Fibroblast of skin of abdomen (primary cell): ENCODE results near the gene LDLRAD4. TPM values are rescaled to one million over a fixed set of nuclear protein-coding genes. Genes with fewer than 3 reads are reported as not detected.

Experiments used
- DNase-seq: peaks from one replicate; pipeline ENCODE4 v3.0.0-alpha.2; 2013
- polyA plus RNA-seq, 2 experiments: library from polyadenylated mRNA; unstranded; fragments of 120-200 nt; gene quantifications; one replicate each; pipeline ENCODE4 v1.2.1, GENCODE V29; 2013; ENCODE audit not compliant: insufficient read length in 2 of 2

LDLRAD4 gene
- polyA plus RNA-seq (2013, experiment 1 of 2; ENCODE audit: insufficient read length) = 4.2 TPM
- 4.1 TPM for polyA plus RNA-seq (2013, experiment 2 of 2; ENCODE audit: insufficient read length)

DNA sequence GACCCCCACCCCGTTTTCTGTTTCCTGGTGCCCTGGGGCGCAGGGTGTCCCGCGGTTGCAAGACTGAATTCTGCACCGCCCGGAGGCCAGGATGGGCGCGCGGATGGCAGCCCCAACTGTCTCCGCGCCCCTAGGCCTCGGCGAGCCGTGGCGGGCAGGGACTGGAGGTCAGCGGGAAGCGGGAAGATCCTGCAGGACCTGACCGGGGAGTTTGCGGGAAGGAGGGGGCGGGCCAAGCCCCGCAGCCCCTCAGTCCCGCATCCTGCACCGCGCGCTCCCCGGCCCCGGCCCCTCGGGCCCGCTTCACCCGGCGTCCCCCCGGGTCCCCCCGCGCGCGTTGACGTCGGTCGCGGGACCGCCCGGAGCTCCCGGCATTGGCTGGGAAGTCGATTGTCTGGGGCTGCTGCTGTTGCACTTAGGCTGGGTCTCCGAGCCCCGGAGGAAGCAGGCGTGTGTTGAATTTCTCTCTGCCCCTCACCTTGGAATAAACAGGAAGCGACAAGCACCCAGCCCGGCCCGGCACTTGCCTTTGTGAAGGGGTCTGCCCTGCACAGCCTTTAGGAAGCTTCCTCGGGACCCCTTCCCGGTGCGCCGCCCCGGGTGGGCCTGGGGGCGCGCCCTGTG lies at the start of gene LDLRAD4:
LDLRAD4 (plus strand) TSS at position 393 of the 624 bp plus-strand sequence.
- peak; percentile 17 for DNase-seq

GRCh38 chr18:13173578-13174145 lies 44.9 kb upstream of the LDLRAD4 start:
- DNase-seq = no peak

- no peak for DNase-seq
These were observed 43.3 kb upstream of the LDLRAD4 start for GRCh38 chr18:13175266-13175665.

GRCh38 chr18:13175754-13176210 lies 42.8 kb upstream of the LDLRAD4 start:
- DNase-seq = no peak

GRCh38 chr18:13176847-13177246 lies 41.7 kb upstream of the LDLRAD4 start:
- DNase-seq = no peak

- DNase-seq = no peak
These were observed 40.4 kb upstream of the LDLRAD4 start for GRCh38 chr18:13178197-13178596.

DNA sequence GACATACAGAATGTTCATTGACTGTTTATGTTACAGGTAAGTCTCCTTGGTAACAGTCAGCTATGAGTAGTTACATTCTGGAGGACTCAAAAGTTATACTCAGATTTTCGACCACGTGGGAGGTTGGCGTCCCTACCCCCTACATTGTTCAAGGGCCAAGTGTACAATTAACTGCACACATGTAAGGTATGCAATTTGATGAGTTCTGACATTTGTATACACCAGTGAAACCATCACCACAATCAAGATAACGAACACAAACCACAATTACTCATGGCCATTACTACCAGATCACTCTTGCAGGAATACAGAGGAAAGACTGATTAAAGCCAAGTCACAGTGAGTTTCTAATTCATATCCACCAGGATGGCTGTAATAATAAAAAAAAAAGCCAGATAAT lies 39.6 kb upstream of the LDLRAD4 start:
- DNase-seq = peak; percentile 16

DNA sequence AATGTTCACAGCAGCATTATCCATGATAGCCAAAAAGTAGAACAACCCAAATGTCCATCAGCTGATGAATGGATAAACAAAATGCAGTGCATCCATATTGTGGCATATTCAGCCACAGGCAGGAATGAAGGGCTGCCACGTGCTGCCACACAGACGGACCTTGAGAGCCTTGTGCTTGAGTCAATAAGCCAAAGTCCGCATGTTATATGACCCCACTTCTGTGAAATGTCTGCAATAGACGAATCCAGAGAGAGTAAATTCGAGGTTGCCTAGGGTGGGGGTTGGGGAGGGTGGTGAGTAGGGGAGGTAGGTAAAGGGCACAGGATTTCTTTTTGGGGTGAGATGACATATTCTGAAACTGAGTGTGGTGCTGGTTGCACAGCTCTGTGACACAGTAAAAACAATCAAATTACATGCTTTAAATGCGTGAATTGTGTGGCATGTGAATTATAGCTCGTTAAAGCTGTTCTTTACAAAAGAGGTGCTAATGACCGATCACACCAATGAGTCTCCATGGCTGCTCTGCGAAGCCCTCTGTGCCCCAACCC lies 38.9 kb upstream of the LDLRAD4 start:
- DNase-seq = no peak

GRCh38 chr18:13180614-13181375 lies 37.8 kb upstream of the LDLRAD4 start:
- DNase-seq = no peak

DNA sequence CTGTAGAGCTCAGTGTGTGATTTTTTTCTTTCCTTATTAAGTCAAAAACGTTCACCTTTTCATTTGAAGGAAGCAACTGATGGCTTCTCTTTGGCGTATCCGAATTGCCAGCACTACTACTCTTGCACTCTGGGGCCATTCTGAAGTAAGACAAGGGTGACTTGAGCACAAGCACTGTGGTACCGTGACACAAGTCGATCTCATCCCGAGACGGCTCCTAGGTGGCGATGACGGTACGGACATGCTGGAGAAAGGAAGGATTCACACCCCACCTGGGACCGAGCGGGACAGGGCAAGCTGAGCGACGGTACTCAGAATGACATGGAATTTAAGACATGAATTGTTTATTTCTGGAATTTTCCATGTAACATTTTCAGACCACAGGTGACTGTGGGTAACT lies 36.8 kb upstream of the LDLRAD4 start:
- DNase-seq = no peak

- DNase-seq = no peak
These were observed 35.2 kb upstream of the LDLRAD4 start for GRCh38 chr18:13183359-13183758.

DNA sequence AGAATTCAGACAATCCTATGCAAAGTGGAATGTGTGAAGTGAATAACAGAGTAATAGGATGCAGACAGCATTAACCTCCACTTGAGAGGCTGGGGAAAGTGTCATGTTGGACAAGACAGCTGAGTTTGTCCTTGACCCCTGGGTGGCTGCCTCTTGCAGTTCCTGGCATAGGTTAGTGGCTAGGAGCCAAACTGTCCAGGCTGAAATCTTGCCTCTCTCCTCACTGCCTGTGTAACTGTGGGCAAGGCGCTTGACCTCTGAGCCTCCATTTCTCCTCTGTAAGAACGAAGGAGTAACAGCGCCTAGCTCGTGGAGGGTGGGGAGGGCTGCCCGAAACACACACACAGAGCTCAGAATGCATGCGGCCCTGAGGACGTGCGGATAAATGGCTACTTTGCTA lies 34.8 kb upstream of the LDLRAD4 start:
- DNase-seq = no peak

- DNase-seq = no peak
These were observed 34.2 kb upstream of the LDLRAD4 start for GRCh38 chr18:13184396-13184795.

DNA sequence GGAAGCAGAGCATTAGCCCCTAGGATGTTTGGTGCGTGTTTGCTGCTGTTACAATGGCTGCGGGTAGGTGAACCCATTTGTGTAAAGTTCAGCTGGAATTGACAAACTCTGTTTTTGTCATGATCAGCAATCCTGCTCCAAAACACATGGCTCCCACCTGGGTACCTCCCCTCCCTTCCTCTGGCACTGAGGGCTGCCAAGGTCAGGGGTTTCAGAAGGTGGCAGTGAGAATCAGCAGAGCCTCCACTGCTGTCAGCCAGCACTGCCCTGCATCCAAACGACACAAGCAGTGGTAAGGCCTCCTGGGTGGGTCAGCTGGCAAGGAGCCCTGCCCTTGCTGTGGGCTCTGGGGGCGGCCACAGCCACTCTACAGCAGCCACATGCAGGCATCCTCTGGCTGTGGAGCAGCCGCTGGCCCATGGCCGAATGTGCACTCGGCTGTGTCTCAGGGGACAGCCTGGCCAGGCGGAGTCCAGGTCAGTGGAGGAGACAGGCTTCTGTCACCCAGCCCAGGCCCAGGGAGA lies 32.8 kb upstream of the LDLRAD4 start:
- no peak for DNase-seq

DNA sequence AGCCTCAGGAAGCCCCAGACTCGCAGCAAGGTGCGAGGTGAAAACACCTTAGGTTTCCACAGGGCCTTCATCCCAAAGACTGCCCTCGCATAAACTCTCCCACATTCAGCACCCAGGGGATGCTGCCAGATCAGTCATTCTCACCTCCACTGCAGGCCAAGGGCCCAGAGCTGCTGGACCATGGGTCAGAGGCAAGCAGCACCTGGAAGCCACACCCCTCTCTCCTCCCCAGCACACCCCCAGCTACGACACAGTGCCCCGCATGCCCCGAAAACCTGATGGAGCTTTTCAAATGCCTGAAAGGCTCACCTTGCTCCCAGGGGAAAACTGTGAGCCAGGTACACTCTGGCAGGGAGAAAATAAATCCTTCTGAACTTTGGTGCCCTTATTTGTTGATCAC lies 31.9 kb upstream of the LDLRAD4 start:
- DNase-seq = no peak

GRCh38 chr18:13187498-13187897 lies 31.1 kb upstream of the LDLRAD4 start:
- no peak for DNase-seq

DNA sequence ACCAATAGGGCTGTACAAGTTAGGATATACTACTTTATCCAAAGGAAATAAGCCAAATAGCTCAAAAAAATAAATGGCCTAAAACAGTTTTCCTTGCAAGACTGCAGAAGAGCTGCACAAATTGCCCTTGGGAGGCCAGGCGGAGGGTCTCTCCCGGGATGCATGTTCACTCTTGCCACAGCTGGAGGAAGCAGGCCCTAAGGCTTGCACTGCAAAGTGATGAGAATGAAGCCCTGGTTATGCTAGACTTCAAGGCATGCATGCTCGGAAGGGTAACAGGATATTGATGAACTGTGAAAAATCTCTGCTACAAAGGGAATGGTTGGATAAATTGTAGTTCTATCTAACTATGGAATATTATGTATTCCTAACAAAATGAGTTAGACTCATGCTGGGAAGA lies 27.5 kb upstream of the LDLRAD4 start:
- DNase-seq = no peak

DNA sequence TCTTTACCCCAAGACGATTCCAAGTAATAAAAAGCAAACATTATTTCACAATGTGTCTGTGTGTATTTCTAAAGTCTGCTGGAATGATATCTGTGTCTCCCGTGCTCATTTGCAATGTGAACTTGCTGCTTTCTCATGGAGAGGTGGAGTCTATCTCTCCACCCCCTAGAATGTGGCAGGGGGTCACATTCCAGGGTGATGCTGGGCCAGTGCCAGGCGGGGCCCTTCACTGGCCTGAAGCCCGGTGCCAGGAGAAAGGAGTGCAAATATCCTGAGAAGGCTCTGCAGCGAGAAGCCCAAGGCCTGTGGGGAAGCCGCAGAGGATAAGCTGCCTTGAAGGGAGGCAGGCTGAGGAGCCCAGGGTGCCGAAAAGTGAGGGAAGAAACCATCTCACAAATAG lies 26.8 kb upstream of the LDLRAD4 start:
- no peak for DNase-seq

DNA sequence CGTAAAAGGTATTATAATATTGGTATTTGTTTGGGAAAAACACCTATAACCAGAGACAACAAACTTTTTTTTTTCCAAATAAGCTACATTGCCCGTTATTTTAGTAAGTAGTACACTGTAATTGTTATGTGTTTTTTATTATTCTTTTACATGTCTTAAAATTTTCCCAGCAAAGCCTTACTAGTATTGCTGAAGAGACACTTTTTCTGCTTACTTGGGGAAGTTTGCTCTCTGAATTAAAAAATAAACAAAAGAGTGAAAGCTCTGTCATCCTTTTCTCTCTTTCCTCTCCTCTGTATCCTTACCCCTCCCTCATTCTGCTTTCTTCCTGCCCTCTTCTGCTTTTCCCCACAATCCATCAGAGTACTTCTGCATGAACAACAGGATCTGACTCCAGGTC lies 25.6 kb upstream of the LDLRAD4 start:
- DNase-seq = no peak

- DNase-seq = no peak
These were observed 24.3 kb upstream of the LDLRAD4 start for GRCh38 chr18:13194239-13194638.

- DNase-seq = no peak
These were observed 19.9 kb upstream of the LDLRAD4 start for GRCh38 chr18:13198701-13199100.

DNA sequence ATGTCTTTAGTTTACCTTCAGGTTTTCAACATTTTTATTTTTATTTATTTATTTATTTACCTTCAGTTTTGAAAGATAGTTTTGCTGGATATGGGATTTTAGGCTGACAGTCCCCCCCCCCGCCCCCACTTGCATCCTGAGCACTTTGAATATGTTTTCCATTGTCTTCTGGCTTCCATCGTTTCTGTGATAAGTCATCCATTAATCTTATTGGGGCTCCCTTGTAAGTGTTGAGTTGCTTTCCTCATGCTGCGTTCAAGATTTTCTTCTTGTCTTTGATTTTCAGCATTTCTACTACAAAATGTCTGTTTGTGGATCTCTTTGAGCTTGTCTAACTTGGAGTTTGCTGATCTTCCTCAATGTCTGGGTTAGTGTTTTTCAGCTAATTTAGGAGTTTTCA lies 19.4 kb upstream of the LDLRAD4 start:
- DNase-seq = no peak

DNA sequence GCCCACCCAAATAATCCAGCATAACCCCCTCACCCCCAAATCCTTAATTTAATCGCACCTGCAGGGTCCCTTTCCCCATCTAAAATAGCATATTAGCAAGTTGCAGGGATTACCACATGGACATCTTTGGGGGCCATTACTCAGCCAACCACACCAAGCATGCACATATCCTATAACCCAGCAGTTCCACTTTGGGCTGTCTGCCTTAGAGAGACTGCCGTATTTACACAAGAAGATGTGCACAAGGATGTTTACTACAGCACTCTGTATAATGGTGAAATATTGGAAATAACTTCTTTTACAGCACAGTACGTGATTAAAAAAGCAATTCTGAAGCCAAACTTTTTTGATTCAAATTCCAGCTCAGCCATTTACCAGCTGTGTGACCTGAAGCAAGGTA lies 17.3 kb upstream of the LDLRAD4 start:
- no peak for DNase-seq
